A549 (cell line): Measurements from ENCODE around the gene HLA-DRB5. TPM values are rescaled to one million over a fixed set of nuclear protein-coding genes. Genes with fewer than 3 reads are reported as not detected.

Experiments
- ATAC-seq, 2 experiments: fragments of 200-7000 bp in 1 of 2; fragments of >200 bp in 1 of 2; cut with Nextera tagmentation in 1 of 2; cut with Tn5 transposase in 1 of 2; 3 replicates each; pipeline versions ENCODE4 v1.8.0 to v1.9.1; 2018 to 2020; ENCODE audit warnings: mild to moderate bottlenecking in 1 of 2, moderate library complexity in 1 of 2
- CTCF ChIA-PET: fragments of 300-600 bp; sonication (Branson Sonifier 250); formaldehyde crosslinking; extraction: SDS; loops from one replicate; lab custom pipeline; 2021; ENCODE audit warnings: antibody characterized with exemption, inconsistent platforms; lab: Yijun Ruan, JAX
- POLR2A ChIA-PET: fragments of 350-600 bp; formaldehyde crosslinking; extraction: SDS; loops from one replicate; lab custom pipeline; 2021; ENCODE audit warnings: antibody characterized with exemption, inconsistent platforms; lab: Yijun Ruan, JAX
- DNase-seq, 2 experiments: peaks; one replicate each; pipeline versions ENCODE4 v3.0.0 to v3.0.0-alpha.2; 2011 to 2016; ENCODE audit warnings: low read depth in 1 of 2, low spot score in 1 of 2
- FAIRE-seq: peaks from 2 replicates; lab custom pipeline; 2011; peaks lifted over from hg19 to GRCh38; lab: Jason Lieb, UNC
- H3K27ac ChIP-seq, 2 experiments: fragments of >200 bp; sonication (Bioruptor Twin); formaldehyde crosslinking; 3 replicates each; pipeline ENCODE4 v1.5.1; 2016 to 2017
- H3K4me1 ChIP-seq: fragments of >200 bp; sonication (Bioruptor Twin); formaldehyde crosslinking; 3 replicates; pipeline ENCODE4 v1.6.1; 2016
- H3K4me2 ChIP-seq: fragments of >200 bp; sonication (Bioruptor Twin); formaldehyde crosslinking; 3 replicates; pipeline ENCODE4 v1.6.1; 2016
- H3K4me3 ChIP-seq: fragments of >200 bp; sonication (Bioruptor Twin); formaldehyde crosslinking; 3 replicates; pipeline ENCODE4 v1.5.1; 2016
- H3K9me3 ChIP-seq: fragments of >200 bp; sonication (Bioruptor Twin); formaldehyde crosslinking; 3 replicates; pipeline ENCODE4 v1.6.1; 2016
- ATOH8 ChIP-seq: fragments of 250-450 bp; sonication (Bioruptor Pico); IDR thresholded peaks from 2 replicates; pipeline ENCODE4 v1.5.0; 2020; ENCODE audit warnings: low read depth, mild to moderate bottlenecking, moderate library complexity
- CBX8 ChIP-seq: fragments of 200-600 bp; sonication (generic); IDR thresholded peaks from 2 replicates; pipeline ENCODE4 v1.6.1; 2016
- CEBPB ChIP-seq, 2 experiments: fragments of >200 bp in 1 of 2; sonication (Bioruptor Twin) in 1 of 2; formaldehyde crosslinking in 1 of 2; IDR thresholded peaks; 2 replicates each; pipeline ENCODE4 v1.6.1; 2012 to 2016
- E2F6 ChIP-seq: IDR thresholded peaks from 2 replicates; pipeline ENCODE4 v1.6.1; 2012; ENCODE audit warnings: low read depth, borderline replicate concordance
- EP300 ChIP-seq, 2 experiments: fragments of >200 bp; sonication (Bioruptor Twin); formaldehyde crosslinking; IDR thresholded peaks; 2 replicates in 1 of 2; 3 replicates in 1 of 2; pipeline ENCODE4 v1.6.1; 2016 to 2017
- FOSB ChIP-seq: fragments of 250-450 bp; sonication (Bioruptor Pico); IDR thresholded peaks from 2 replicates; pipeline ENCODE4 v1.5.0; 2020; ENCODE audit warnings: mild to moderate bottlenecking, moderate library complexity
- FOSL2 ChIP-seq, 2 experiments: fragments of 450-650 bp in 1 of 2; fragments of >200 bp in 1 of 2; sonication (Bioruptor Twin) in 1 of 2; formaldehyde crosslinking; IDR thresholded peaks; 2 replicates each; pipeline versions ENCODE4 v1.5.0 to v1.6.1; 2016 to 2020; ENCODE audit warnings: mild to moderate bottlenecking in 1 of 2, moderate library complexity in 1 of 2
- FOXS1 ChIP-seq: fragments of 250-450 bp; sonication (Bioruptor Pico); IDR thresholded peaks from 2 replicates; pipeline ENCODE4 v1.5.0; 2020; ENCODE audit warnings: mild to moderate bottlenecking, moderate library complexity
- GATA3 ChIP-seq: IDR thresholded peaks from 2 replicates; pipeline ENCODE4 v1.6.1; 2012; ENCODE audit warnings: borderline replicate concordance
- HDAC2 ChIP-seq: fragments of 200-600 bp; sonication (generic); IDR thresholded peaks from 2 replicates; pipeline ENCODE4 v1.6.1; 2016
- HEYL ChIP-seq: fragments of 250-450 bp; sonication (Bioruptor Pico); IDR thresholded peaks from 2 replicates; pipeline ENCODE4 v1.8.0; 2021; ENCODE audit warnings: mild to moderate bottlenecking, moderate library complexity
- HMGXB4 ChIP-seq: fragments of 250-450 bp; sonication (Bioruptor Pico); IDR thresholded peaks from 2 replicates; pipeline ENCODE4 v1.5.0; 2021; ENCODE audit warnings: mild to moderate bottlenecking, moderate library complexity, borderline replicate concordance
- JUN ChIP-seq, 2 experiments: fragments of >200 bp; sonication (Bioruptor Twin); formaldehyde crosslinking; IDR thresholded peaks; 2 replicates in 1 of 2; 3 replicates in 1 of 2; pipeline ENCODE4 v1.6.1; 2016 to 2017
- JUNB ChIP-seq: fragments of >200 bp; sonication (Bioruptor Twin); formaldehyde crosslinking; IDR thresholded peaks from 2 replicates; pipeline ENCODE4 v1.6.1; 2016
- MYC ChIP-seq: IDR thresholded peaks from 2 replicates; pipeline ENCODE4 v1.6.1; 2012; ENCODE audit warnings: mild to moderate bottlenecking, inconsistent platforms, low read length, improper control_type of control experiment, borderline replicate concordance
- NPAS2 ChIP-seq: fragments of 250-450 bp; sonication (Bioruptor Pico); IDR thresholded peaks from 2 replicates; pipeline ENCODE4 v1.8.0; 2022; ENCODE audit warnings: mild to moderate bottlenecking, moderate library complexity, borderline replicate concordance
- NR3C1 ChIP-seq: fragments of >200 bp; sonication (Bioruptor Twin); formaldehyde crosslinking; IDR thresholded peaks from 3 replicates; pipeline ENCODE4 v1.6.1; 2017
- PBX3 ChIP-seq: IDR thresholded peaks from 2 replicates; pipeline ENCODE4 v1.6.1; 2012
- POLR2AphosphoS2 ChIP-seq: conservative IDR thresholded peaks from 2 replicates; pipeline ENCODE4 v1.6.1; 2012; ENCODE audit warnings: low read length, improper control_type of control experiment, inconsistent platforms
- RAD21 ChIP-seq, 2 experiments: fragments of >200 bp in 1 of 2; sonication (Bioruptor Twin) in 1 of 2; formaldehyde crosslinking in 1 of 2; IDR thresholded peaks in 1 of 2; conservative IDR thresholded peaks in 1 of 2; 2 replicates in 1 of 2; 3 replicates in 1 of 2; pipeline ENCODE4 v1.6.1; 2012 to 2018; ENCODE audit warnings: inconsistent platforms in 1 of 2
- RFX5 ChIP-seq: fragments of 450-650 bp; IDR thresholded peaks from 2 replicates; pipeline ENCODE4 v1.7.1; 2014; ENCODE audit warnings: antibody characterized with exemption, mild to moderate bottlenecking, moderate library complexity
- TP53 ChIP-seq: fragments of 250-450 bp; sonication (Bioruptor Pico); IDR thresholded peaks from 2 replicates; pipeline ENCODE4 v1.5.0; 2021; ENCODE audit warnings: mild to moderate bottlenecking, moderate library complexity
- ZC3H11A ChIP-seq: fragments of 450-650 bp; IDR thresholded peaks from 2 replicates; pipeline ENCODE4 v1.6.1; 2014; ENCODE audit warnings: antibody characterized with exemption, mild to moderate bottlenecking
- ZFP36 ChIP-seq: fragments of 450-650 bp; IDR thresholded peaks from 2 replicates; pipeline ENCODE4 v1.6.1; 2014; ENCODE audit warnings: borderline replicate concordance; ENCODE audit not compliant: partially characterized antibody
- WGBS: methylation state at CpG from one replicate; pipeline ENCODE4 v1.1.6; 2017; ENCODE audit errors: missing lambda C conversion rate; 5-methylcytosine and 5-hydroxymethylcytosine counted together
- polyA plus RNA-seq, 4 experiments: library from polyadenylated mRNA; depleted of rRNA in 3 of 4; stranded (reverse); fragments of >200 nt; fragmentation: RNase III in 1 of 4; extraction: RNeasy Plus Mini Kit Qiagen cat#74134 plus additional on column Dnase treatment in 1 of 4; gene quantifications; 2 replicates in 3 of 4; 3 replicates in 1 of 4; pipeline ENCODE4 v1.2.3, GENCODE V29; 2011 to 2017

The HLA-DRB5 gene
- polyA plus RNA-seq, 2 of the 4 experiments (the other 2 are of a cell fraction): not detected

- FAIRE-seq: no peak
- H3K27ac ChIP-seq: no peak overlapping the region
- H3K4me1 ChIP-seq: no peaks in the 10 kb centered on the region
- no peak for TF ChIP-seq NPAS2 (CRISPR knock-in tag)
- no peak for TF ChIP-seq FOXS1 (CRISPR knock-in tag)
- TF ChIP-seq JUN (IDR thresholded peaks at IDR 0.05): no peak
- no peak for TF ChIP-seq HMGXB4 (CRISPR knock-in tag)
- no peak for TF ChIP-seq HEYL (CRISPR knock-in tag)
- TF ChIP-seq ZC3H11A: no peak
- TF ChIP-seq ATOH8 (CRISPR knock-in tag): no peak
- no peak for TF ChIP-seq FOSB (CRISPR knock-in tag)
- no peak for TF ChIP-seq CEBPB (IDR thresholded peaks at IDR 0.05)
- no peak for TF ChIP-seq EP300 (IDR thresholded peaks at IDR 0.05)
- TF ChIP-seq CBX8: no peak
- H3K9me3 ChIP-seq: no peaks in the 10 kb centered on the region
- ChIA-PET POLR2A (no interaction called here), CTCF (no interaction called here)
- no peak for ATAC-seq
- H3K4me2 ChIP-seq: no peak overlapping the region
- DNase-seq: no peak
- 32% methylated on average over 3 of the region's 4 CpGs for WGBS
- H3K4me3 ChIP-seq: no peak overlapping the region
Measured at GRCh38 chr6:32484614-32484998, 45.5 kb downstream of the HLA-DRB5 start.

GRCh38 chr6:32483968-32484613, 46.0 kb downstream of the HLA-DRB5 start:
- ChIA-PET CTCF (no interaction called here), POLR2A (no interaction called here)
- no peak overlapping the region for H3K27ac ChIP-seq
- no peak overlapping the region for H3K4me3 ChIP-seq
- ATAC-seq (peak in 1 of 2 experiments; percentile 30; a peak in 1 of 6 replicates), FAIRE-seq (no peak), DNase-seq (no peak)
- H3K9me3 ChIP-seq: no peaks in the 10 kb centered on the region
- H3K4me1 ChIP-seq: no peaks in the 10 kb centered on the region
- 31% methylated on average over 20 of the region's 26 CpGs for WGBS
- TF ChIP-seq FOSL2 (IDR thresholded peaks at IDR 0.05) (no peak), FOSL2 (CRISPR knock-in tag; IDR thresholded peaks at IDR 0.05) (no peak), TP53 (no peak), E2F6 (no peak), GATA3 (no peak), JUNB (no peak)
- H3K4me2 ChIP-seq: no peak overlapping the region

- ChIA-PET POLR2A (no interaction called here), CTCF (no interaction called here)
- no peak for FAIRE-seq
- Histone ChIP-seq H3K4me2 (no peak overlapping the region), H3K9me3 (no peaks in the 10 kb centered on the region), H3K27ac (no peak overlapping the region), H3K4me1 (no peaks in the 10 kb centered on the region), H3K4me3 (no peak overlapping the region)
- ATAC-seq: no peak
- DNase-seq: no peak
- WGBS: 49% methylated on average over 13 of the region's 13 CpGs
- TF ChIP-seq RFX5 (no peak), E2F6 (no peak), NR3C1 (no peak), RAD21 (conservative IDR thresholded peaks at IDR 0.05 in 1 of 2, IDR thresholded peaks at IDR 0.05 in 1 of 2) (no peak), PBX3 (no peak), HDAC2 (no peak), ATOH8 (CRISPR knock-in tag) (no peak), ZFP36 (no peak), POLR2AphosphoS2 (no peak), MYC (no peak)
Measured at GRCh38 chr6:32475392-32476206, 54.5 kb downstream of the HLA-DRB5 start.
